Measurements from ENCODE around the gene MKLN1.
A peak's percentile ranks its signal among the peaks of the same experiment; 100 is the strongest.
"Not testable (repeated sequence)": the region's sequence is repeated elsewhere in the genome, so short reads cannot be mapped to it uniquely, and the experiment has no call there.

Gene MKLN1

DNA sequence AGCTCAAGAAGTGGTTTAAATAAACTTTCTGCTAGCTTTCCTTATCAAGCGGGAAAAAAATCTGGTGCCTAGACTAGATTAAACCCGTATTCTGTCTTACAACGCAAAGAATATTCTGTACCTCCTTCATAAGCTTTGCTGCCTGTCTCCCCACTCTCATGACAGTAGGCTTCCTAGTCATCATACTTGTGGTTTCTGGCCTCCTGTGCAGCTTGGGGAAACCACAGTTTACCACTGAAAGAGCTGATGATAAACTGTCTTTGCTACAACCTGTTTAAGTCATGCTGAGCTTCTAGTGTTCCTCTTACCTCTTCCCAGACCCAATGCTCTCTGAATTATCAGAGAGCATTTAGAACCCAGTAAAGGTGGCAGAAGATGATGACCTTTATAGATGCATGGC lies 173.7 kb downstream of the MKLN1 start:
- Mint-ChIP-seq H3K4me3 (no peak overlapping the region), H3K9me3 (no peaks in the 10 kb centered on the region), H3K27me3 (no peaks in the 10 kb centered on the region), H3K4me1 (ENCODE audit: low read depth in 2 of 2) (peaks cover 16 to 23% of the 10 kb centered on the region in 2 donors), H3K27ac (peak overlapping the region; percentile 65 to 83), H3K36me3 (ENCODE audit: insufficient read depth) (peaks cover 4% of the 10 kb centered on the region)
- peak; percentile 98 for ATAC-seq (replicated peaks)
- peak; percentile 16 to 31 (median 19) for DNase-seq

DNA sequence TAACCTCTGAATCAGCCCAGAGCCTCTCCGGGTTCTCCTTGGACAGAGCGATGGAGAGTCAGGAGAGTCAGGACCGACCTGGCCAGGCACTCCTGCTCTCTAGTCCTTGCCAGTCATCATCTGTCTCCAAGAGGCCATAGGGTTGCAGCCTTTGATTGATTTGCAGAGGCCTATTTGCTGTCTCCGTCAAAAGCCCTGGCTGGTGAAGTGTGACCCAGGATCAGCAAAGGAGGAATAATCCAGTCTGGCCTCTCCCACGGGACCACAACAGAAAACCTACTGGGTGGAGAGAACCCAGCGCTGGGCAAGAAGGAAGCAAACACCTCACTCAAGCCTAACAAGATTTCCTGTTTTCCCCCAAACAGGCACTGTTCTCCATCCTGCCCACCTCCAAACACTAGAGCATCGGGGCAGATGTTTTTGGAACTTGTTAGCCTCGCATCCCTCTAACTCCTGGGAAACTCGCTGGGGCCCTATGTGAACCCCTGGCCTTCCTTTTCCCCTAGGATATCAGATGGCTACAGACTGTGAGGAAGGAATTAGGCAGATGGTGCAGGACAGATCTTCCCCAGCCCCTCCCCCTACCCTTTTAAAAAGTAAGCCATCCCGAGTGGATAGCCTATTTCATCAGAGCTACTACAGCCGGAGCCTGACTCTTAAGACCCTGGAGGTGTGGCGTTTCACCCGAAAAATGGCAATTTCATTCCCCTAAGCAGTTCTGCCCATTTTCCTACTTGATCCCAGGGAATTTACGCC lies 174.4 kb downstream of the MKLN1 start:
- no peak overlapping the region for H3K4me3 Mint-ChIP-seq
- peak overlapping the region; percentile 65 to 83 for H3K27ac Mint-ChIP-seq
- peaks cover 4% of the 10 kb centered on the region for H3K36me3 Mint-ChIP-seq (ENCODE audit: insufficient read depth)
- no peaks in the 10 kb centered on the region for H3K9me3 Mint-ChIP-seq
- H3K27me3 Mint-ChIP-seq = no peaks in the 10 kb centered on the region
- peak; percentile 4 for ATAC-seq (replicated peaks)
- DNase-seq = no peak
- H3K4me1 Mint-ChIP-seq (ENCODE audit: low read depth in 2 of 2) = peaks cover 16 to 23% of the 10 kb centered on the region in 2 donors

DNA sequence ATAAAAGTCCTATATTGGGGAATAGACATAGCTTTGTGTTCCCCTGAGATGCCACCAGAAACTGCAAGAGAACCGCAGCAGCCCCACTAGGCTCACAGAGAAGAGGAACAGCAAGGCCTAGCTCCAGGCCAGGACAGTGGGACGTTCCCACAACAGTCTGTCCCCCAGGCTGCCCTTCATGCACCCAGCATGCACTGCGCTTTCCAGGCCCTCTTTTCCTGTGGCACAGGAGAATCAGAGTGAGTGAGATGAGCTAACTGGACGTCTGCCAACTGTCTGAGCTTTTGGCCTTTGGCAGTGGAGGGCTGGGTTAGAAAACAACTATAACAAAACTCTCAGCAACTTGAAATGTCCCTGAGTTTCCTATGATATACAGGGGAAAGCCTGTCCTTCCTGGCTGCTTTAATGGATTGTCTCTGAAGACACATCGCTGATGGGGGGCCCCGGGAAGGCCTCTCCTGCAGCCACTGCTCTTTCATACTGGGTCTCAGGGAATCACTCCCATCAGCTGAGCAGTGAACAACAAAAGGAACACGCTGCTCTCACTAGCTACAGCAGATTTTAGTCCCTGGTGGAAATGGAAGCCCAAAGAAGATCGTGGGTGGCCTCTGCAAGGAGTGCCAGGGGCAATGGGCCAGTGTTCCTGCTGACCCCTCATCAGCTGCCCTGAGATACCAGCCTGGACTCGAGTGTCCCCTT lies 175.3 kb downstream of the MKLN1 start:
- no peak overlapping the region for H3K4me3 Mint-ChIP-seq
- ATAC-seq (replicated peaks) (no peak), DNase-seq (no peak)
- H3K9me3 Mint-ChIP-seq = no peaks in the 10 kb centered on the region
- peak overlapping the region; percentile 44 to 78 for H3K27ac Mint-ChIP-seq
- peaks cover 20 to 27% of the 10 kb centered on the region in 2 donors for H3K4me1 Mint-ChIP-seq (ENCODE audit: low read depth in 2 of 2)
- H3K27me3 Mint-ChIP-seq = peaks cover 0 to 2% of the 10 kb centered on the region in 2 donors
- peaks cover 4% of the 10 kb centered on the region for H3K36me3 Mint-ChIP-seq (ENCODE audit: insufficient read depth)

DNA sequence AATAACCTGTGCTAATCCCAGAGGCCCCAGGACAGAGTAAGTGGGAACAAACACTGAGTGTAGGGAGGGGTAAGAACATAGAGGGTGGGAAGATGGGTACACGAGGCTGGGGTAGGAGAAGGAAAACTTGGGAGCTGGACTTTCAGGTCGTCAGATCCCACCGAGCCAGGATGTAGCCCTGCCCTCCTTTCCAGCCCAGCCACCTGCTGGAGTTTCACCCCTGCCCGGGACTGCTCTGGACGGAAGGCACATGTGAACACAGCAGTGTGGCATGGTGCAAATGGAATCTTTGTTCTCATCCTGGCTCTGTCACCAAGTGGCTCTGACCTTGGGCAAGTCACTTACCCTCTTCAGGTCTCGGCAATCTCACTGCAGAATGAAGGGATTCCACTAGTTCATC lies 176.0 kb downstream of the MKLN1 start:
- peaks cover 4% of the 10 kb centered on the region for H3K36me3 Mint-ChIP-seq (ENCODE audit: insufficient read depth)
- H3K4me3 Mint-ChIP-seq = no peak overlapping the region
- ATAC-seq (replicated peaks) (no peak), DNase-seq (no peak)
- peak overlapping the region in 1 of 2 donors; percentile 44 for H3K27ac Mint-ChIP-seq
- H3K9me3 Mint-ChIP-seq = no peaks in the 10 kb centered on the region
- peaks cover 25 to 32% of the 10 kb centered on the region in 2 donors for H3K4me1 Mint-ChIP-seq (ENCODE audit: low read depth in 2 of 2)
- peaks cover under 1 to 8% of the 10 kb centered on the region in 2 donors for H3K27me3 Mint-ChIP-seq

DNA sequence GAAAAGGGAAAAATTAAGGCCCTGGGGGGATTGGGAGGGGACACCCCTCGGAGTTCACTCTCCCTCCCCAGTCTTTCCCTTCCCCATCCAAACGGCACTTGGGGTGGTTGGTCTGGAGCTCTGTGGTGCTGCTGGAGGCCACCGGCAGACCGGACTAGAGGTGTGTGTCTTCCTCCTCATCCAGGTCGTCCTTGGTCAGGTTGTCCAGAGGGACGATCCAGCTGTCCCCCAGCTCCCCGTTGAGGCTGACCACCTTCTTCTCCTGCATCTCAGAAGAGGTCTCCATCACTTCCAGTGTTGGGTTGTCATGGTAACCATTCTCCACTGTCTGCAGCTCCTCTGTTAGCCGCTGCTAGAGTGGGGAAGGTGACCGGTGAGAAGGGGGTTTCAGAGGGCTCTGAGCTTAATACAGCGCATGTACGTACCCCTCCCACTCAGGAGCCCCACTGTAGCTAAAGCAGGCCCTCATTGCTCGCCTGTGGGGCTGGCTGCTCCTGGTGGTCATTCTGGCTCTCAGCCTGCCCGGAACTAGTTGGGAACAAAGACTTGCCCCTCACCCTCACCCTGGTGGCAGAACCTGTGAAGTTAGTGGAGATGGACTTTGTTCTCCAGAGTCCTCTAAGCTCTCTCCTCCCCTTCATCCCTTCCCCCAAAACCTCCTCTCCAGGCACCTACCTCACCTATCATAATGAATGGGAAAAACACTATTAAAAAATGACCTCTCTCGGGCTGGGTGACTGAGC lies 176.7 kb downstream of the MKLN1 start:
- no peaks in the 10 kb centered on the region for H3K9me3 Mint-ChIP-seq
- peak overlapping the region in 1 of 2 donors; percentile 24 for H3K27ac Mint-ChIP-seq
- DNase-seq (no peak), ATAC-seq (replicated peaks) (no peak)
- H3K27me3 Mint-ChIP-seq = peaks cover 6 to 15% of the 10 kb centered on the region in 2 donors
- peaks cover 25 to 35% of the 10 kb centered on the region in 2 donors for H3K4me1 Mint-ChIP-seq (ENCODE audit: low read depth in 2 of 2)
- no peak overlapping the region for H3K4me3 Mint-ChIP-seq
- peaks cover 4% of the 10 kb centered on the region for H3K36me3 Mint-ChIP-seq (ENCODE audit: insufficient read depth)

DNA sequence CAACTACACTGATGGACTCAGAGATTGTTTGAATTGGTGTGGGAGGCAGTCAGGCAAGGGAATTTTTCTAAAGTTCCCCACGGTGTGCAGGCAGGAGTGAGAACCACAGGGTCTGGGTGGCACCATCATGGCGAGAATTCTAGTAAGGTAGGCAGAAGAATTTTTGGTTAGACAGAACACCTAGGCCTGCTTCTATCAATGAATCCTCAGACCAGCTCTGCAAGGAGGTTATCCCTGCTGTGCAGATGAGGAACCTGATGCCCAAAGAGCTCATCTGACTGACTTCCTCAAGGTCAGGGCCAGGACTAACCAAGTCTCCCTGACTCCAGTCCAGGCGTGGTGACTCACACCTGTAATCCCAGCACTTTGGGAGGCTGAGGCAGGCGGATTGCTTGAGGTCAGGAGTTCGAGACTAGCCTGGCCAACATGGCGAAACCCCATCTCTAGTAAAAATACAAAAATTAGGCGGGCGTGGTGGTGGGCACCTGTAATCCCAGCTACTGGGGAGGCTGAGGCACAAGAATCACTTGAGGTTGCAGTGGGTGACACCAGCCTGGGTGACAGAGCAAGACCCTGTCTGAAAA lies 177.5 kb downstream of the MKLN1 start:
- not testable (repeated sequence) for H3K36me3 Mint-ChIP-seq (ENCODE audit: insufficient read depth); ATAC-seq (replicated peaks); H3K4me3 Mint-ChIP-seq; H3K9me3 Mint-ChIP-seq; DNase-seq
- Mint-ChIP-seq H3K27ac (peak overlapping the region in 1 of 2 donors; percentile 24), H3K4me1 (ENCODE audit: low read depth in 2 of 2) (peaks cover 25 to 35% of the 10 kb centered on the region in 2 donors), H3K27me3 (peaks cover 6 to 15% of the 10 kb centered on the region in 2 donors)

DNA sequence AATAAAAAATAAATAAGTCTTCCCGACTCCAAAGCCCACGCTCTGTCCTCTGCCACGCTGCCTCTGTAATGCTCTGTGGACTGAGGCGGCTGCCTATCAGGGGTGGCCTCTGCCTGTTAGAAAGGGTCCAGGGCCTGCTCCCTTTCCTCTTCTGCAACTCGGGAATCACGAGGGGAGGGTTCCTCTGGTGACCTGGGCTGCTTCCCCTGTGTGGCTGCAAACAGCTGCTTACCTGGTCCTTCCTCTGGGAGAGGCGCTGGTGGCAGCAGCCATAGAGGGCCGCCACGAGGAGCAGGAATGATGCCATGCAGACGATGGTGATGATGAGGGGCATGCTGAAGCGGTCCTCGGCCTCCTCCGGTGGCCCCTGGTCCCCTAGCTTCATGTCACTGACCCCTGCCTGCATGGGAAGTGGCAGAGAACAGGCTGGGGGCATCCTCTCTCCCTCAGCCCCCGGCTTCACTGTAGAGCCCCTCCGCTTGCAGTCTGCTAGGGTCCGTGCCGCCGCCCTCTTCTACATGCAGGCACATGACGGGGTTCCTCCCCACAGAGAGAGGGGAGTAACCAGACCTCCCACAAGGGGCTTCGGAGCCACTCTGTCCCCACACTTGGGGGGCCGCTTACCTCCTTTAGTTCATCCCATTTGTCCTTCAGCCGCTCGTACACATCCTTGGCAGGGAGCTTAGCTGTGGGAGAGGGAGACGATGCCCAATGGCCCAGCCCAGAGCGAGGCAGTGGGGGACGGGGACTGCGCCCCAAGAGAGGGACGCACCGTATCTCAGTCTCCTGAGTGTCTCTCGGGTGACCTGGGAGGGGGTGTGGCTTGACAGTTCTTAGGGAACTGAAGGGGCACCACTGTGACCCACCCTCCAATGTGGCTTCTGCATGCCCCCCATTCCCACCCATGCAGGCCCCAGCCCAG lies 178.2 kb downstream of the MKLN1 start:
- H3K36me3 Mint-ChIP-seq (ENCODE audit: insufficient read depth) = no peaks in the 10 kb centered on the region
- no peak overlapping the region for H3K4me3 Mint-ChIP-seq
- H3K9me3 Mint-ChIP-seq = no peaks in the 10 kb centered on the region
- H3K27me3 Mint-ChIP-seq = peaks cover 6 to 15% of the 10 kb centered on the region in 2 donors
- ATAC-seq (replicated peaks) (no peak), DNase-seq (no peak)
- H3K4me1 Mint-ChIP-seq (ENCODE audit: low read depth in 2 of 2) = peaks cover 24 to 28% of the 10 kb centered on the region in 2 donors
- H3K27ac Mint-ChIP-seq = no peak overlapping the region

DNA sequence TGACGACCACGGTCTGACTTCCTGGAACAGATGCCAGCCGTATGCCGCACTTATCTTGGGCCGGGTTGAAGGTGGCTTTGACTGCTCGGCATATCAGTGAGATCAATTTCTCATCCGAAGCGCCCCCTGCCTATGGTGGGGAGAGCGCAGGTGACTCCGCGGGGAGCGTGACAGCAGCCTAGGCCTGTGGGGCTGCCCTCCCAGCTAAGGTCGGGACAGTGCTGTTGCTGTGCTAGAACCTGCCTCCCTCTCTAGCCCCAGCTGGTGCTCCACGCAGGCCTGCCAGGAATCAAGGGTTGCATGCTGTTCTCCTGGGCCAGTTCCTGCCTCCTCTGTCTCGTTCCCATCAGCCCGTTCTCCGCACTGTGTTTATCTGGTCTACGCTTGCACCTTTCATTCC lies 178.9 kb downstream of the MKLN1 start:
- Mint-ChIP-seq H3K4me3 (no peak overlapping the region), H3K27ac (no peak overlapping the region), H3K27me3 (peaks cover 6 to 15% of the 10 kb centered on the region in 2 donors), H3K9me3 (no peaks in the 10 kb centered on the region), H3K36me3 (ENCODE audit: insufficient read depth) (no peaks in the 10 kb centered on the region), H3K4me1 (ENCODE audit: low read depth in 2 of 2) (peaks cover 19 to 22% of the 10 kb centered on the region in 2 donors)
- DNase-seq (no peak), ATAC-seq (replicated peaks) (no peak)

DNA sequence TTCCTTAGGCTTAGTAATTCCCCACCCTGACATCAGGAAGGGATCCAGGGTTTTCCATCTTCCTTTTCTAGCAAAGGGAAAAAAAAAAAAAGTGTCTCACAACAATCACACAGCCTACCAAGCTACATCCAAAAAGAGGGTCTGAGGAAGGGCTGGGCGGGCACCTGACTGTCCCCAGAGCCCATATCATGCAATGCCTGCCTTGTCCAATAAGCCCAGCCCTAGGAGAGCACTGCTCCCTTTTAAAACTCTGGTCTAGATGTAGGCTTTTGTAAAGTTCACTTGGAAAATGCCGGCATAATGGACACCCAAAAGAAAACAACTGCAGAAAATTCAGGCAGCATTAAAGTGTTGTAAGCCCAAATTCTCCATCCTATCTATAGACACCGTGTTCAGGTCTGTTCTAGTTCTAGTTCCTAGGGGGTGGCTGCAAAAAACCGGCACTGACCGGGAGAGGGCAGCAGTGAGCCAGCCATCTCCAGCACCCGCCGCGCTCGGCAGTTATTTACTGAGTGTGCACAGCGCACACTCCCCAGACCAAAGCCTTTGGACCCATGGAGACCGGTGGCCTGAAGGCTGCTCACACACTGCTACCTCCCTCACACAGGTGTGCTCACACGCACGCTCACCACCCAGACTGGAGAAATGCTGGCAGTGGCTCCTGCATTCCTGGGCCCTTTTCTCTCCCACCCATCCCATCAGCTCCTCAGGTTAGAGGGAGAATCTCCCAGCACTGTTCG lies 180.1 kb downstream of the MKLN1 start:
- peak; percentile 76 to 80 (median 77) for DNase-seq
- ATAC-seq (replicated peaks) = peak; percentile 99
- H3K36me3 Mint-ChIP-seq (ENCODE audit: insufficient read depth) = no peaks in the 10 kb centered on the region
- peaks cover 6 to 15% of the 10 kb centered on the region in 2 donors for H3K27me3 Mint-ChIP-seq
- H3K4me3 Mint-ChIP-seq = peak overlapping the region; percentile 32 to 46
- peaks cover 13 to 17% of the 10 kb centered on the region in 2 donors for H3K4me1 Mint-ChIP-seq (ENCODE audit: low read depth in 2 of 2)
- H3K9me3 Mint-ChIP-seq = no peaks in the 10 kb centered on the region
- H3K27ac Mint-ChIP-seq = no peak overlapping the region

DNA sequence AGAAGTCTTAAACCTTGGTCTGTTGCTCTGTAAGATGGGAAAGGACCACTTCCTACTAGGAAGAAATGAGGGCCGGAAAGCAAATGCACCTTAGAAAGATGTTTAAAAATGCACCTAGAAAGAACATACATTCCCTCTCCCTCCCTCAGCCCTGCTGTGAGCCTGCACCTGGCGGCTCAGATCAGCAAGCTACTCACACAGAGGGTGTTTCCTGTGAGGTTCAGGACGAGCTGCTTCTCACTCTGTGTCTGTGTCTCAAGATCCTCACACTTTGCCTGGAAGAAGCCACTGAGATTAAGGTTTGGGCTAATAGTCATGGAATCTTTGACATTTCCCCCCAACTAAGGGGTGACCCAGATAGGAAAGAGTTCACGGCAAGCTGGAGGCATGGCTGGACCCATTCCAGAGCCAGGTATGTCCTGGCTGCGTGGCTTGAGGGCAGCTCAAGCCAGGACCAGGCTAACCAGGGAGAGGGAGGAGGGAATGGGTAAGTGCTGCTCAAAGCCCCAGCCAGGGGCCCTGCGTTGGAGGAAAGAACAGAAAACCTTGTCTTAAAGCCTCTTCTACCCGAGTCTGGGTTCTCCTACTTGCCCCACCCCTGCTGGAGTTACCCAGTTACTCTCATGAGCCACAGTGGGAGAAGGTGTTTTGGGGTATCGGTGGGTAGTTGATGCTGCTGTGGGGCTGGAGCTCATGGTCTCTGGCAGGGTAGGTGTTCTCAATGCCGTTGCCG lies 181.2 kb downstream of the MKLN1 start:
- Mint-ChIP-seq H3K4me1 (ENCODE audit: low read depth in 2 of 2) (peaks cover 20 to 22% of the 10 kb centered on the region in 2 donors), H3K36me3 (ENCODE audit: insufficient read depth) (no peaks in the 10 kb centered on the region), H3K27me3 (peaks cover 6 to 15% of the 10 kb centered on the region in 2 donors), H3K27ac (no peak overlapping the region), H3K4me3 (no peak overlapping the region), H3K9me3 (no peaks in the 10 kb centered on the region)
- no peak for DNase-seq
- ATAC-seq (replicated peaks) = no peak

DNA sequence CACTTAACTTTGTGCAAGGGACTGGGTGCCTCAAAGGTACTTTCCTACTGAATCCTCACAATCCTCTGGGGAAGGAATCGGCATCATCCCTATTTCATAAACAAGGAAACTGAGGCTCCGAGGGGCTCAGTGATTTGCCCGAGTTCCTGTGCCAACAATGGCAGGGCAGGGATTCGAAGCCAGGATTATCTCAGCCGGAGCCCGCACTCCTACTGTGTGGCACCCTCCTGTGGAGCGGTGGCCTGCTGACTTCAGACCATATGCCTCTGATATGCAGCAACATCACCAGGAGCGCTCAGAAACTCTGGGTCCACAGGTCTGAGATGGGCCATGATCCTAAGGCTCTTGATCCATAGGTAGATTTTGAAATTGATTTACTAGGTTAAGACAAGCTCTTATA lies 182.1 kb downstream of the MKLN1 start:
- H3K4me1 Mint-ChIP-seq (ENCODE audit: low read depth in 2 of 2) = peaks cover 20 to 22% of the 10 kb centered on the region in 2 donors
- H3K36me3 Mint-ChIP-seq (ENCODE audit: insufficient read depth) = no peaks in the 10 kb centered on the region
- no peak overlapping the region for H3K27ac Mint-ChIP-seq
- no peaks in the 10 kb centered on the region for H3K9me3 Mint-ChIP-seq
- H3K27me3 Mint-ChIP-seq = peaks cover 6 to 15% of the 10 kb centered on the region in 2 donors
- DNase-seq (no peak), ATAC-seq (replicated peaks) (no peak)
- no peak overlapping the region for H3K4me3 Mint-ChIP-seq

Measured in effector memory CD8-positive, alpha-beta T cell (primary cell).